Cardiac septum (tissue), 1 donor: ENCODE measurements around the gene PTEN. TPM values are rescaled to one million over a fixed set of nuclear protein-coding genes. Genes with fewer than 3 reads are reported as not detected.

Source experiments
- DNase-seq: peaks from one replicate; pipeline ENCODE4 v3.0.0-alpha.2; 2020; ENCODE audit warnings: low spot score
- intact Hi-C: fragments of 100-400 bp; cut with DNase I; formaldehyde crosslinking; loops from one replicate; pipeline ENCODE4 v1.14.0; 2022
- total RNA-seq: library from RNA; stranded (reverse); fragmentation: NEBNext Ultra II Directional; extraction: Animal tissue kit (Norgen Biotek cat#: 25700); gene quantifications from one replicate; pipeline ENCODE4 v1.2.1, GENCODE V29; 2021
- donor health status: DM: no; HTN: no; CAD: no.

The PTEN gene
- total RNA-seq, 1 donor from 2014 or later = 59.5 TPM

DNA sequence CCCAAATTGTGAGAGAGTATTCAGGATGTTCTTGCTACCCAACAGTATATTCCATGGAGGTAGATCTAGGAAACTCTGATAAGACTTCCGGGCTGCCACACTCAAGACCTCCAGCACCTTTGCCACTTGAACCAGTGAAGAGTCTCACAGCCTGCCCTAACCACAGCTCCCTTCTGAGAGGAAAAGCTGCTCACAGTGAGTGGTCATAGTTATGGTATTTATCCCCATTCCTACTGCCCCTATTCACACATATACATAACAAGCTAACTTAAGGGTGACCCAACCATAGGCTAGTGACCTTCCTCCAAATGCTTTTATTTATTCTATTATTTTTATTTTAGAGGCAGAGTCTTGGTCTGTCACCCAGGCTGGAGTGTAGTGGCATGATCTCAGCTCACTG, 156.3 kb downstream of the PTEN start:
- intact Hi-C loops = no loop called here
- no peak for DNase-seq

Other genes starting within 250 kb of the PTEN start
- 4.6 TPM for gene PAPSS2, start 203.7 kb upstream of the PTEN start, total RNA-seq
- gene ATAD1, start 45.4 kb upstream of the PTEN start, total RNA-seq = 92.0 TPM
- 0.24 TPM for gene KLLN, start 92 bp upstream of the PTEN start, total RNA-seq